CD4-positive, alpha-beta T cell treated with Interleukin-6 for 4 hours (primary cell): ENCODE results near the gene CAMK2D.

Experiments
- DNase-seq: peaks from one replicate; pipeline ENCODE4 v3.0.0-alpha.2; 2020; ENCODE audit warnings: mixed read lengths

Gene CAMK2D

DNA sequence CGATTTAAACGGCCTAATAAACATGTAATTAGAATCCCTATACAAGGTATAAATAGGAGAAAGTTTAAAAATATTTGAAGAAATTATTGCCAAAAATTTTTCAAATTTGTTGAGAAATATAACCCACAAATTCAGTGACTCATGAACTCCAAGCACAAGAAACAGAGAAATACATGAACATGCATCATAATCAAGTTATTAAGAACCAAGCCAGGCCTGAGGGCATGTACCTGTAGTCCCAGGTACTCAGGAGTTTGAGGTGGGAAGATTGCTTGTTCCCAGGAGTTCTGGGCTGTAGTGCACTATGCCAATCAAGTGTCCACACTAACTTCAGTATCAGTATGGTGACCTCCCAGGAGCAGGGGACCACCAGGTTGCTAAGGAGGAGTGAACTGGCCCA, 341.9 kb downstream of the CAMK2D start:
- no peak for DNase-seq

DNA sequence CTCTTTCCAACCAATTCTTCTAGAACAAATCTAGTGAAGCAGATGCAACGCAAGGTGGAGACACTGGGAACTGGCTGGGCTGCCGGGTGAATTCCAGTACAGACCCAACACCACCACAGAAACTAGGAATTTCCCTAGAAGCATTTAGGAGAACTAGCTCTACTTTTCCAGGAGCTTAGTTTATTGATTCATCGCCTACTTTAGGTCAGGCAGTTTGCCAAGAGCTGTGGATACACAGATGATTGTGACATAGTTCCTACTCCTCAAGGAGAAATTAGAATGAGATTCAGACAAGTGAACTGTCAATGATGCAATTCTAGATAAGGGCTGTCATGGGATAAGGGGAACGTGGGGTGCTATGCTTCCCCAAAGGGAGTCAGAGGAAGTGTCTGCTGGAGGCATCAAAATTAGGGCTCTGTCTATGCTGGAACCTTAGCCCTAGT, 350.0 kb downstream of the CAMK2D start:
- no peak for DNase-seq

DNA sequence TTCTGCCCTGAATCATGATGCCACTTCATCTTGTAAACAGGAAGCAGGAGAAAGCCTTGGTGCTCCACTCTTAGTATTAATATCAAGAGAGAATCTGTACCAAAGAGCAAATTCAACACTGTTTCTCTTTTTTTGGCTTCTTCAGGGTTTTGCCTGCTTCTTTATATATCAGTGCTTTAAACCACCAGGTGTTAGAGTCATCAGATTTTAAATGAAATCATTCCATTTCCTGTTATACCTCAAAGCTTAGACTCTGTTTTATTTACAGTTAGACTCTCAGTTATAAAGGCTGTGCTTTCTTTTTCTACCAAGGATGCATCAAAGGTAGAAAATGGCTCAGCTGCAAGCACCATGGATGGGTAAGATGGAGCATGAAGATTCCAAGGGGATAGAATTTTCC, 350.9 kb downstream of the CAMK2D start:
- no peak for DNase-seq

DNA sequence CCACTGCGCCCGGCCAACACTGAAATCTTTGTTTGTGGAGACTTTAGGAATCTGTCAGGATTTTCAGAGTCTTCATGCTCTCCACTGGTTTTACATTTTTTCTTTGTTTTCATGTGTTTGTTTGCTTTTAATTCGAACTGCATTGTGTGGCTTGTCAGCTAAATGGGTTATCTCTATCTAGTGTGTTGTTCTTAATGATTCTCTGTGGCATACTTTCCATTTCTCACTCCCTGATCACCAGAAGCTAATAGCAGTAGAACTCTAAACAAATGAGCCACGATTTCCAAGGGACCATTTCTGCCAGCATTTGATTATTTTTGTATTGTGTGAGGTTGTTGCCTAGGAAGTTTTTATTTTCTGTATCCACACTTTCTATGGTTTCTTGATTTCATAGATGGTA, 352.4 kb downstream of the CAMK2D start:
- DNase-seq: no peak

DNA sequence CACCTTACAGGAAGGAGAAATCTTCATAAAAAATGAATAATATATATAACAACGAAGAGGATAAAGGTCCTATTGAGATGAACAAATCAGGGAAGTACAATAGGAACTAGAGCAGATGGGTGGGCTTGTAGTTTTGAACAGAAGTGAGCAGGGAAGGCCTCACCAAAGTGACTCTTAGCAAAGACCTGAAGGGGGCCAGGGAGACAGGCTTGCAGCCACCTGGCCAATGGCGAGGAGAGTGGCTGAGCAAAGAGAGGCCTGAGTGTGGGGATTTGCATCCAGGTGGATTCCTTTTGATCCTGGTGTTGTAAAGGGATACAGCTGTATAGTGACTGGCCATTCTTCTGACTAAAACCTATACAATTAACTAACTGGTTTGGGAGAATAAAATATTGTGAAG, 354.1 kb downstream of the CAMK2D start:
- no peak for DNase-seq

DNA sequence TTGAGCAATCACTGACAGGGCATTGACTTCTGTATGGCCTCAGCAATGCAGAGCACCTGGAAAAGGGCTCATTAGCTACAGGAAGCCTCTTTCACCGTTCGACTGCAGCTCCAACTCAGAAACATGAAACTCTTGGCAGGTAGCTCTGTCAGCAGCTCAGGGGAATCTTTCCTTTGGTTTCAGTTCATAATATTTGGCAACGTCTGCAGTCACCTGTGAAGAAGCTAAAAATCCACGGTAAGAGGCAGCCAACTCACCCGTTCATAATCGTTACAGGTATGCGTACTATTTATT, 354.9 kb downstream of the CAMK2D start:
- DNase-seq: no peak

DNA sequence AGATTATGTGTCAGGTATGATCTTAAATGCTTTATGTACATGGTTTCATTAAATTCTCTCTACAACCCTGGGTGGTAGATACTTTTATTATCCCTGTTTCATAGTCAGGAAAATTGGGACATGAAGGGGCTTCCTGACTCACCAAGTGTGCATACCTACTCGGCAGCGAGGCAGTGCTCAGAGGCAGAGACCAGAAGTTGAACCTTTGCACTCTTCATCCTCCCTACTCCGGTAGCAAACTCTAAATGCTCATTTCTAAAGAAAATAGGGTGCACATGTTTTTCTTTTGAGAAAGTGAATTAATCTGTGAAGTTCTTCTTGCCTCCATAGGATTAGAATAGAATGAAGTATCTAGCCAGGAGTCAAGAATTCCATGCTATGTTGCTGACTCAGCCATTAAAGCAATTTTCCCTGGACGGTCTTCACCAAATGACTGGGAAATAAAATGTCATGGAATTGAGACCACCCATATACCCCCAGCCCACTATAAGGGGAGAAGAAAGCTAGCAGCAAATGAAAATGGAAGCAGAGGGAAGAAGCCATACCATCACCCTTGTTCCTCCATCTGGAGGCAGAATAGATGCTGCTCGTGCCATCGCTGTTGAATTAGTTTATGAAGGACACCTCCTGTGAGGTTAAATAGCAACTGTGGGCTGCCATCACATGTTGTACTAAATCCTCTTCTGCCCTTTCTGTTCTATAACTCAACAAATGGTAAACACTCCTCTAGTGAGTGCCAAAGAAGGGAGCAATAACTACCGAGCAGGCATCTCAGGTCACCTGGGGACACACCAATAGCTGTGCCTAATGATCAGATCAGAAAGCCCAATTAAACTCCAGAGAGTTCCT, 355.4 kb downstream of the CAMK2D start:
- DNase-seq: no peak

DNA sequence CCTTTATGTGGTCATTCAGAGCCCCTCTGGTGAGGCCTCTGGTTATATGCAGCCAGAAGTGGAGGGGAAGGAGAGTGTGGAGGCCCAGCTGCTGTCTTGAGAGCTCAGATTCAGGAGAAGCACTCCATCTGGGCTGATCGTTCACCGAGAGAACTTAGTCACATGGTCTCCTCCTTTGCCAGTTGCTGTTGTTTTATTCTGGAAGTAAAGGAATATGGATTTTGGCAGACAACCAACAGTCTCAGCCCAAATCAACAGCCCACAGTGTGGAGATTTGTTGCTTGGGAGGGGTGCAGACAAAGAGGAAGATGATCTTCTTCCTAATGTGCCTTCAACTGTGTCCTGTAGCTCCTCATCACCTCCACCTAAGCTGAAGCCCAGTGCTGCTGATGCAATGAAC, 356.7 kb downstream of the CAMK2D start:
- DNase-seq: no peak

DNA sequence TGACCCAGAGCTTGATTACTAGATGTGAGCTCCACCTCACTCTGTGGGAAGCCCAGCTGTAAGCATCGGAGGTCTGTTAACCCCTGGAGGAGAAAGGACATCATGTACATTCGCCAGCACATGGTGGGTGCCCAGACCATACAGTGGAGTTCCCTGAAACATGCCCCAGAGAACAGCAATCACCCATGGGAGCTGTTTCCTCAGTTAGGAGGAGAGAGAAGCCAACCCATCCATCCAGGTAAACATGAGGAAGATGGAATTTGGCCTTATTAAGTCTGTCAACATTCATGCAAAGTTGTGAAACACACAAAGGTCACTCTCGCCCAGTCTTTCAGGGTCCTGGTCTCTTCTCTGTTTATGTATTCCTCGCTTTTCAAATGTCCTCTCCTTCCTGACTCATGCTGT, 357.4 kb downstream of the CAMK2D start:
- DNase-seq: no peak
